H9 (cell line): ENCODE results near the gene PTPRK. TPM values are rescaled to one million over a fixed set of nuclear protein-coding genes. Genes with fewer than 3 reads are reported as not detected.

ENCODE experiments used
- DNase-seq: peaks from one replicate; pipeline ENCODE4 v3.0.0-alpha.2; 2017
- H2AFZ ChIP-seq: one replicate; pipeline ENCODE4 v1.6.1; 2013; ENCODE audit warnings: mild to moderate bottlenecking, low read length, control low read depth, moderate library complexity
- H2AK5ac ChIP-seq: 2 replicates; pipeline ENCODE4 v1.6.1; 2013; ENCODE audit warnings: low read length, control low read depth, mixed read lengths; ENCODE audit not compliant: insufficient read length
- H2BK120ac ChIP-seq: one replicate; pipeline ENCODE4 v1.6.1; 2013; ENCODE audit warnings: low read depth, mild to moderate bottlenecking, low read length, control low read depth, inconsistent platforms; ENCODE audit not compliant: poor library complexity, severe bottlenecking
- H2BK12ac ChIP-seq: 2 replicates; pipeline ENCODE4 v1.6.1; 2013; ENCODE audit warnings: low read length, control low read depth, mixed read lengths, low read depth; ENCODE audit not compliant: insufficient read length
- H2BK15ac ChIP-seq: 2 replicates; pipeline ENCODE4 v1.6.1; 2013; ENCODE audit warnings: low read depth, low read length, control low read depth
- H2BK20ac ChIP-seq: one replicate; pipeline ENCODE4 v1.6.1; 2013; ENCODE audit warnings: low read depth, mild to moderate bottlenecking, low read length, control low read depth, inconsistent platforms; ENCODE audit not compliant: poor library complexity, severe bottlenecking
- H2BK5ac ChIP-seq: 2 replicates; pipeline ENCODE4 v1.6.1; 2013; ENCODE audit warnings: low read length, control low read depth, mixed read lengths; ENCODE audit not compliant: insufficient read length
- H3K14ac ChIP-seq: 2 replicates; pipeline ENCODE4 v1.6.1; 2013; ENCODE audit warnings: low read length, control low read depth; ENCODE audit not compliant: insufficient read depth
- H3K18ac ChIP-seq: 2 replicates; pipeline ENCODE4 v1.6.1; 2013; ENCODE audit warnings: low read depth, mild to moderate bottlenecking, mixed read lengths, low read length, control low read depth; ENCODE audit not compliant: insufficient read length
- H3K23ac ChIP-seq: 2 replicates; pipeline ENCODE4 v1.6.1; 2013; ENCODE audit warnings: low read length, control low read depth, mixed read lengths, low read depth; ENCODE audit not compliant: insufficient read length
- H3K23me2 ChIP-seq: 2 replicates; pipeline ENCODE4 v1.6.1; 2013; ENCODE audit warnings: low read depth, mild to moderate bottlenecking, mixed read lengths, low read length, control low read depth; ENCODE audit not compliant: insufficient read length, poor library complexity, severe bottlenecking
- H3K27ac ChIP-seq: 2 replicates; pipeline ENCODE4 v1.5.1; 2013; ENCODE audit warnings: low read length, control low read depth, mixed read lengths, low read depth; ENCODE audit not compliant: insufficient read length
- H3K27me3 ChIP-seq: 2 replicates; pipeline ENCODE4 v1.6.1; 2013; ENCODE audit warnings: low read length, control low read depth, inconsistent platforms; ENCODE audit not compliant: insufficient read depth
- H3K4ac ChIP-seq: 2 replicates; pipeline ENCODE4 v1.6.1; 2013; ENCODE audit warnings: low read depth, mild to moderate bottlenecking, control low read depth, inconsistent platforms, low read length, moderate library complexity
- H3K4me1 ChIP-seq: 2 replicates; pipeline ENCODE4 v1.6.1; 2013; ENCODE audit warnings: low read length, control low read depth, inconsistent platforms; ENCODE audit not compliant: insufficient read depth
- H3K4me2 ChIP-seq: 2 replicates; pipeline ENCODE4 v1.6.1; 2013; ENCODE audit warnings: low read length, control low read depth, mixed read lengths; ENCODE audit not compliant: insufficient read length, insufficient read depth
- H3K56ac ChIP-seq: 2 replicates; pipeline ENCODE4 v1.6.1; 2013; ENCODE audit warnings: low read depth, mild to moderate bottlenecking, mixed read lengths, low read length, control low read depth; ENCODE audit not compliant: insufficient read length
- H3K79me1 ChIP-seq: 2 replicates; pipeline ENCODE4 v1.6.1; 2013; ENCODE audit warnings: low read depth, mild to moderate bottlenecking, moderate library complexity, low read length, control low read depth, inconsistent platforms; ENCODE audit not compliant: insufficient read depth, poor library complexity, severe bottlenecking
- H3K79me2 ChIP-seq: 2 replicates; pipeline ENCODE4 v1.6.1; 2013; ENCODE audit warnings: low read length, control low read depth, inconsistent platforms; ENCODE audit not compliant: insufficient read depth
- H3K9ac ChIP-seq: 2 replicates; pipeline ENCODE4 v1.6.1; 2013; ENCODE audit warnings: low read length, control low read depth, mixed read lengths; ENCODE audit not compliant: insufficient read length; ENCODE audit errors: extremely low read depth
- H3K9me3 ChIP-seq: one replicate; pipeline ENCODE4 v1.6.1; 2013; ENCODE audit warnings: low read depth, low read length, inconsistent platforms; ENCODE audit not compliant: control insufficient read depth
- H3T11ph ChIP-seq: one replicate; pipeline ENCODE4 v1.6.1; 2013; ENCODE audit warnings: mild to moderate bottlenecking, low read length, control low read depth, inconsistent platforms
- H4K20me1 ChIP-seq: one replicate; pipeline ENCODE4 v1.6.1; 2013; ENCODE audit not compliant: control insufficient read depth, insufficient read length, insufficient read depth
- H4K5ac ChIP-seq: 2 replicates; pipeline ENCODE4 v1.6.1; 2013; ENCODE audit warnings: low read depth, mild to moderate bottlenecking, mixed read lengths, low read length, control low read depth; ENCODE audit not compliant: insufficient read length
- H4K8ac ChIP-seq: replicated peaks from 2 replicates; pipeline ENCODE4 v1.6.1; 2013; ENCODE audit warnings: low read length, control low read depth, mixed read lengths, low read depth; ENCODE audit not compliant: insufficient read length
- H4K91ac ChIP-seq: 2 replicates; pipeline ENCODE4 v1.6.1; 2013; ENCODE audit warnings: low read depth, mild to moderate bottlenecking, moderate library complexity, mixed read lengths, low read length, control low read depth; ENCODE audit not compliant: insufficient read length
- H3K27ac Mint-ChIP-seq, 3 experiments: 2 replicates in 2 of 3; 3 replicates in 1 of 3; pipeline ENCODE4 v1.8.0; 2020 to 2021; ENCODE audit warnings: mixed read lengths in 3 of 3, mild to moderate bottlenecking in 1 of 3, moderate library complexity in 1 of 3
- H3K27me3 Mint-ChIP-seq: 2 replicates; pipeline ENCODE4 v1.8.0; 2021; ENCODE audit warnings: low read depth, mild to moderate bottlenecking, moderate library complexity, mixed read lengths
- H3K36me3 Mint-ChIP-seq, 3 experiments: 2 replicates in 2 of 3; 3 replicates in 1 of 3; pipeline ENCODE4 v1.8.0; 2020 to 2021; ENCODE audit warnings: low read depth in 3 of 3, mixed read lengths in 3 of 3; ENCODE audit not compliant: insufficient read depth in 1 of 3
- H3K4me1 Mint-ChIP-seq, 2 experiments: 2 replicates each; pipeline ENCODE4 v1.8.0; 2020; ENCODE audit warnings: mixed read lengths in 2 of 2
- H3K4me3 Mint-ChIP-seq, 2 experiments: 2 replicates in 1 of 2; 3 replicates in 1 of 2; pipeline ENCODE4 v1.8.0; 2020 to 2021; ENCODE audit warnings: mild to moderate bottlenecking in 2 of 2, mixed read lengths in 2 of 2, moderate library complexity in 1 of 2
- H3K9me3 Mint-ChIP-seq, 2 experiments: 2 replicates in 1 of 2; 3 replicates in 1 of 2; pipeline ENCODE4 v1.8.0; 2020; ENCODE audit warnings: mild to moderate bottlenecking in 2 of 2, mixed read lengths in 2 of 2, moderate library complexity in 1 of 2
- CTCF ChIP-seq: fragments of 200-600 bp; sonication (generic); conservative IDR thresholded peaks from 3 replicates; pipeline ENCODE4 v1.8.0; 2021; ENCODE audit warnings: antibody characterized with exemption, mild to moderate bottlenecking
- WGBS: extraction: QIAGEN DNeasy Blood & Tissue Kit; methylation state at CpG from one replicate; pipeline ENCODE4 v1.1.7; 2013; ENCODE audit warnings: missing lambda C conversion rate, low lambda C conversion rate, mixed read lengths; ENCODE audit not compliant: insufficient read length; ENCODE audit errors: extremely low coverage; 5-methylcytosine and 5-hydroxymethylcytosine counted together
- total RNA-seq: library from RNA; stranded (reverse); gene quantifications from 2 replicates; pipeline ENCODE4 v1.2.1, GENCODE V29; 2021

The PTPRK gene
- total RNA-seq, 1 experiment from 2014 or later, result 47.9 TPM

- DNase-seq, result no peak
- no peak overlapping the region for H4K91ac ChIP-seq
- no peak overlapping the region for H2BK5ac ChIP-seq
- Mint-ChIP-seq H3K27me3 (no peaks in the 10 kb centered on the region), H3K4me3 (no peak overlapping the region), H3K27ac (no peak overlapping the region; a peak in 2 of 7 replicates), H3K4me1 (peaks cover 15 to 22% of the 10 kb centered on the region in 2 experiments), H3K36me3 (no peaks in the 10 kb centered on the region), H3K9me3 (no peaks in the 10 kb centered on the region)
- no peak overlapping the region for H3K27ac ChIP-seq
- peaks cover 2% of the 10 kb centered on the region for H4K20me1 ChIP-seq
- no peak overlapping the region for H3K4me2 ChIP-seq
- H2BK15ac ChIP-seq, result no peak overlapping the region
- H3K27me3 ChIP-seq, result no peaks in the 10 kb centered on the region
- H3K56ac ChIP-seq, result no peak overlapping the region
- no peak overlapping the region for H3T11ph ChIP-seq
- no peaks in the 10 kb centered on the region for H3K79me1 ChIP-seq
- no peak overlapping the region for H2BK20ac ChIP-seq
- no peak overlapping the region for H2BK12ac ChIP-seq
- H4K8ac ChIP-seq, result no peak overlapping the region
- no peaks in the 10 kb centered on the region for H3K9me3 ChIP-seq
- no peak overlapping the region for H3K9ac ChIP-seq
- H4K5ac ChIP-seq, result no peak overlapping the region
- no peak overlapping the region for H2BK120ac ChIP-seq
- H2AK5ac ChIP-seq, result no peak overlapping the region
- H3K23me2 ChIP-seq, result no peaks in the 10 kb centered on the region
- no peak overlapping the region for H3K14ac ChIP-seq
- H3K4me1 ChIP-seq, result no peaks in the 10 kb centered on the region
- H3K23ac ChIP-seq, result no peak overlapping the region
- H3K4ac ChIP-seq, result no peak overlapping the region
- H3K18ac ChIP-seq, result no peak overlapping the region
- no peaks in the 10 kb centered on the region for H3K79me2 ChIP-seq
- H2AFZ ChIP-seq, result no peak overlapping the region
- no CpG with 5 or more reads among the region's 1 CpG for WGBS
- no peak for TF ChIP-seq CTCF
Measured at GRCh38 chr6:128029826-128030225, 490.6 kb downstream of the PTPRK start.
